PC-9 (cell line): ENCODE data around the gene TERT. TPM values are rescaled to one million over a fixed set of nuclear protein-coding genes. Genes with fewer than 3 reads are reported as not detected.

ENCODE experiments used
- BruUV-seq: library from RNA; stranded (reverse); fragments of 400-500 nt; replicated peaks from 2 replicates; lab custom pipeline; 2021; lab: Mats Ljungman, UMichigan
- CTCF ChIA-PET: fragments of 300-600 bp; sonication (Branson Sonifier 250); formaldehyde crosslinking; loops from one replicate; lab custom pipeline; 2022; ENCODE audit warnings: antibody characterized with exemption; lab: Charles Lee
- POLR2A ChIA-PET: fragments of 300-600 bp; sonication (Branson Sonifier 250); formaldehyde crosslinking; loops from one replicate; lab custom pipeline; 2022; ENCODE audit warnings: antibody characterized with exemption; ENCODE audit not compliant: unreplicated experiment; lab: Charles Lee
- DNase-seq, 2 experiments: peaks; one replicate each; pipeline versions ENCODE4 v3.0.0 to v3.0.0-alpha.2; 2015 to 2022; ENCODE audit warnings: mixed read lengths in 1 of 2
- H2AFZ ChIP-seq: fragments of 200-600 bp; sonication (generic); 2 replicates; pipeline ENCODE4 v1.8.1; 2017; ENCODE audit warnings: antibody characterized with exemption
- H3F3A ChIP-seq: fragments of 200-600 bp; sonication (generic); 2 replicates; pipeline ENCODE4 v1.8.1; 2017; ENCODE audit warnings: antibody characterized with exemption, mild to moderate bottlenecking, low read depth; ENCODE audit not compliant: insufficient read depth
- H3K27ac ChIP-seq: fragments of 200-600 bp; sonication (generic); 2 replicates; pipeline ENCODE4 v1.6.1; 2016; ENCODE audit warnings: mixed run types
- H3K27me3 ChIP-seq: fragments of 200-600 bp; sonication (generic); 2 replicates; pipeline ENCODE4 v1.6.1; 2016; ENCODE audit warnings: low read depth, mixed run types; ENCODE audit not compliant: insufficient read depth
- H3K36me3 ChIP-seq: fragments of 200-600 bp; sonication (generic); 2 replicates; pipeline ENCODE4 v1.6.1; 2016; ENCODE audit warnings: low read depth, mixed run types
- H3K4me1 ChIP-seq: fragments of 200-600 bp; sonication (generic); replicated peaks from 2 replicates; pipeline ENCODE4 v1.6.1; 2016; ENCODE audit warnings: mixed run types; ENCODE audit not compliant: insufficient read depth
- H3K4me2 ChIP-seq: fragments of 200-600 bp; sonication (generic); 2 replicates; pipeline ENCODE4 v1.6.1; 2017; ENCODE audit warnings: mixed run types
- H3K4me3 ChIP-seq: fragments of 200-600 bp; sonication (generic); 2 replicates; pipeline ENCODE4 v1.6.1; 2016; ENCODE audit warnings: mixed run types
- H3K79me2 ChIP-seq: fragments of 200-600 bp; sonication (generic); 2 replicates; pipeline ENCODE4 v1.6.1; 2017; ENCODE audit warnings: low read depth, mixed run types
- H3K9me2 ChIP-seq: fragments of 200-600 bp; sonication (generic); 2 replicates; pipeline ENCODE4 v1.8.1; 2017; ENCODE audit warnings: mild to moderate bottlenecking; ENCODE audit not compliant: insufficient read depth
- H3K9me3 ChIP-seq: fragments of 200-600 bp; sonication (generic); 2 replicates; pipeline ENCODE4 v1.8.1; 2016; ENCODE audit warnings: low read depth; ENCODE audit not compliant: insufficient read depth
- H4K20me1 ChIP-seq: fragments of 200-600 bp; sonication (generic); 2 replicates; pipeline ENCODE4 v1.8.1; 2017; ENCODE audit not compliant: insufficient read depth
- CTCF ChIP-seq: fragments of 200-600 bp; sonication (generic); conservative IDR thresholded peaks from 2 replicates; pipeline ENCODE4 v1.6.1; 2017; ENCODE audit warnings: mixed run types, antibody characterized with exemption, mild to moderate bottlenecking, moderate library complexity
- EZH2 ChIP-seq: fragments of 200-600 bp; sonication (generic); IDR thresholded peaks from 2 replicates; pipeline ENCODE4 v1.8.0; 2017; ENCODE audit warnings: antibody characterized with exemption, low read depth
- intact Hi-C: fragments of 100-400 bp; cut with micrococcal nuclease; formaldehyde crosslinking; loops from one replicate; pipeline ENCODE4 v1.10.0; 2022; ENCODE audit not compliant: unreplicated experiment
- total RNA-seq: library from RNA; stranded (reverse); gene quantifications from 2 replicates; pipeline ENCODE4 v1.2.3, GENCODE V29; 2021

TERT gene
- total RNA-seq, 1 experiment from 2014 or later: 0.74 TPM

- Histone ChIP-seq H3K27ac (no peak overlapping the region), H3K36me3 (no peaks in the 10 kb centered on the region), H3F3A (peaks cover 8% of the 10 kb centered on the region; the same call in 1 of the 2 replicates), H3K27me3 (peaks cover 47% of the 10 kb centered on the region), H3K9me3 (no peaks in the 10 kb centered on the region), H2AFZ (no peak overlapping the region), H3K4me3 (no peak overlapping the region), H3K4me2 (no peak overlapping the region), H3K4me1 (no peaks in the 10 kb centered on the region), H3K9me2 (no peaks in the 10 kb centered on the region), H4K20me1 (no peaks in the 10 kb centered on the region), H3K79me2 (no peaks in the 10 kb centered on the region)
- POLR2A ChIA-PET: no interaction called here
- no peak for TF ChIP-seq EZH2
- no peak for TF ChIP-seq CTCF
- no peak for DNase-seq
- intact Hi-C loops: no loop called here
- no TSS peak for BruUV-seq
- CTCF ChIA-PET: no interaction called here
These were observed 4.0 kb upstream of the TERT start for GRCh38 chr5:1298723-1299510.

- no peak overlapping the region for H3K4me2 ChIP-seq
- H3K9me3 ChIP-seq: no peaks in the 10 kb centered on the region
- no peaks in the 10 kb centered on the region for H3K36me3 ChIP-seq
- BruUV-seq: no TSS peak
- no peak overlapping the region for H2AFZ ChIP-seq
- TF ChIP-seq EZH2: no peak
- TF ChIP-seq CTCF: no peak
- no peak for DNase-seq
- intact Hi-C loops: no loop called here
- CTCF ChIA-PET: no interaction called here
- POLR2A ChIA-PET: no interaction called here
- H3K9me2 ChIP-seq: no peaks in the 10 kb centered on the region
- H3F3A ChIP-seq: peaks cover 8% of the 10 kb centered on the region; the same call in 1 of the 2 replicates
- no peaks in the 10 kb centered on the region for H3K4me1 ChIP-seq
- H3K4me3 ChIP-seq: no peak overlapping the region
- H3K27me3 ChIP-seq: peaks cover 39% of the 10 kb centered on the region
- H3K79me2 ChIP-seq: no peaks in the 10 kb centered on the region
- H3K27ac ChIP-seq: no peak overlapping the region
- H4K20me1 ChIP-seq: no peaks in the 10 kb centered on the region
These were observed 3.2 kb upstream of the TERT start for GRCh38 chr5:1298067-1298551.

GRCh38 chr5:1297243-1297642 is 2.4 kb upstream of the TERT start:
- H3K27me3 ChIP-seq: peaks cover 32% of the 10 kb centered on the region
- no peak for TF ChIP-seq CTCF
- H3K36me3 ChIP-seq: no peaks in the 10 kb centered on the region
- H3K9me3 ChIP-seq: no peaks in the 10 kb centered on the region
- no peaks in the 10 kb centered on the region for H3K79me2 ChIP-seq
- DNase-seq: no peak
- no peaks in the 10 kb centered on the region for H4K20me1 ChIP-seq
- no peak overlapping the region for H2AFZ ChIP-seq
- intact Hi-C loops: no loop called here
- no peak overlapping the region for H3K4me3 ChIP-seq
- H3K27ac ChIP-seq: no peak overlapping the region
- H3F3A ChIP-seq: peaks cover 8% of the 10 kb centered on the region; the same call in 1 of the 2 replicates
- H3K4me1 ChIP-seq: no peaks in the 10 kb centered on the region
- H3K9me2 ChIP-seq: no peaks in the 10 kb centered on the region
- ChIA-PET CTCF (no interaction called here), POLR2A (no interaction called here)
- no TSS peak for BruUV-seq
- no peak overlapping the region for H3K4me2 ChIP-seq
